ENCODE measurements around the gene LY6G6C.

GRCh38 chr6:31721351-31722020, at the start of gene LY6G6C:
- TF ChIP-seq EP300 (IDR thresholded peaks at IDR 0.05) = no peak
- TF ChIP-seq CTCF (IDR thresholded peaks at IDR 0.05) = no peak
- no peak for TF ChIP-seq POLR2AphosphoS5 (IDR thresholded peaks at IDR 0.05)
